Measurements from ENCODE around the gene IFT172. TPM values are rescaled to one million over a fixed set of nuclear protein-coding genes. Genes with fewer than 3 reads are reported as not detected.
"Not testable (repeated sequence)": the region's sequence is repeated elsewhere in the genome, so short reads cannot be mapped to it uniquely, and the experiment has no call there.

Gene IFT172, protein sequence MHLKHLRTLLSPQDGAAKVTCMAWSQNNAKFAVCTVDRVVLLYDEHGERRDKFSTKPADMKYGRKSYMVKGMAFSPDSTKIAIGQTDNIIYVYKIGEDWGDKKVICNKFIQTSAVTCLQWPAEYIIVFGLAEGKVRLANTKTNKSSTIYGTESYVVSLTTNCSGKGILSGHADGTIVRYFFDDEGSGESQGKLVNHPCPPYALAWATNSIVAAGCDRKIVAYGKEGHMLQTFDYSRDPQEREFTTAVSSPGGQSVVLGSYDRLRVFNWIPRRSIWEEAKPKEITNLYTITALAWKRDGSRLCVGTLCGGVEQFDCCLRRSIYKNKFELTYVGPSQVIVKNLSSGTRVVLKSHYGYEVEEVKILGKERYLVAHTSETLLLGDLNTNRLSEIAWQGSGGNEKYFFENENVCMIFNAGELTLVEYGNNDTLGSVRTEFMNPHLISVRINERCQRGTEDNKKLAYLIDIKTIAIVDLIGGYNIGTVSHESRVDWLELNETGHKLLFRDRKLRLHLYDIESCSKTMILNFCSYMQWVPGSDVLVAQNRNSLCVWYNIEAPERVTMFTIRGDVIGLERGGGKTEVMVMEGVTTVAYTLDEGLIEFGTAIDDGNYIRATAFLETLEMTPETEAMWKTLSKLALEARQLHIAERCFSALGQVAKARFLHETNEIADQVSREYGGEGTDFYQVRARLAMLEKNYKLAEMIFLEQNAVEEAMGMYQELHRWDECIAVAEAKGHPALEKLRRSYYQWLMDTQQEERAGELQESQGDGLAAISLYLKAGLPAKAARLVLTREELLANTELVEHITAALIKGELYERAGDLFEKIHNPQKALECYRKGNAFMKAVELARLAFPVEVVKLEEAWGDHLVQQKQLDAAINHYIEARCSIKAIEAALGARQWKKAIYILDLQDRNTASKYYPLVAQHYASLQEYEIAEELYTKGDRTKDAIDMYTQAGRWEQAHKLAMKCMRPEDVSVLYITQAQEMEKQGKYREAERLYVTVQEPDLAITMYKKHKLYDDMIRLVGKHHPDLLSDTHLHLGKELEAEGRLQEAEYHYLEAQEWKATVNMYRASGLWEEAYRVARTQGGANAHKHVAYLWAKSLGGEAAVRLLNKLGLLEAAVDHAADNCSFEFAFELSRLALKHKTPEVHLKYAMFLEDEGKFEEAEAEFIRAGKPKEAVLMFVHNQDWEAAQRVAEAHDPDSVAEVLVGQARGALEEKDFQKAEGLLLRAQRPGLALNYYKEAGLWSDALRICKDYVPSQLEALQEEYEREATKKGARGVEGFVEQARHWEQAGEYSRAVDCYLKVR (N-terminal part only)
- 100 to 1,000 TPM in 1 of 4 donors, 10 to 100 TPM in 3; 35.9 to 142 (median 89.3) TPM for polyA plus RNA-seq
- long read RNA-seq, donor 1 = 0 reads
- long read RNA-seq, donor 2, full-length matches to known transcripts = 1 of 1 reads
- long read RNA-seq, donor 2, partial matches to known transcripts = 0 of 1 reads
- long read RNA-seq, donor 2, other reads (novel, unspliced or antisense) = 0 of 1 reads
- long read RNA-seq, donor 3, partial matches to known transcripts = 10 of 10 reads
- long read RNA-seq, donor 3, other reads (novel, unspliced or antisense) = 0 of 10 reads
- long read RNA-seq, donor 4 = 0 reads
- long read RNA-seq, donor 5 = 0 reads
- long read RNA-seq, donor 6 = 0 reads
- long read RNA-seq, donor 7 = 0 reads
- long read RNA-seq, donor 8 = 0 reads
- long read RNA-seq, donor 9, partial matches to known transcripts = 0 of 1 reads
- long read RNA-seq, donor 9, other reads (novel, unspliced or antisense) = 0 of 1 reads
- long read RNA-seq, donor 10 = 0 reads

- Histone ChIP-seq H3K4me3 (ENCODE audit: low read depth in 1 of 3, low read length in 3 of 3) (peak within 1 kb of the TSS in 2 of 3 donors; percentile 33 to 63), H3K36me3 (ENCODE audit: control insufficient read depth in 3 of 3, insufficient read depth in 2 of 3, low read depth in 1 of 3, low read length in 3 of 3) (peaks cover 0 to under 1% (median 0%) of the 10 kb centered on the region in 3 donors), H3K9me3 (ENCODE audit: control insufficient read depth in 2 of 2, insufficient read depth in 1 of 2, low read depth in 1 of 2, low read length in 1 of 2) (no peaks in the 10 kb centered on the region), H3K27me3 (ENCODE audit: control insufficient read depth in 3 of 3, insufficient read depth in 3 of 3, low read length in 3 of 3) (peaks cover 0 to 23% (median 0%) of the 10 kb centered on the region in 3 donors), H3K27ac (ENCODE audit: low read depth in 1 of 3, low read length in 2 of 3) (peak within 1 kb of the TSS; percentile 5 to 70 (median 59)), H3K4me1 (ENCODE audit: control insufficient read depth in 3 of 3, insufficient read depth in 2 of 3, low read depth in 1 of 3, low read length in 2 of 3) (peaks cover 0 to 11% (median 0%) of the 10 kb centered on the region in 3 donors)
- FAIRE-seq (no peak), DNase-seq (peak; percentile 100)
- WGBS, 3 donors = 8% methylated on average over 41 to 43 of the region's 43 CpGs
Observed at GRCh38 chr2:27489498-27490397, at the start of gene IFT172. Gene IFT172, minus strand, starts transcription at chr2:27489743. Its CDS starts 90 bp downstream, at chr2:27489653.

DNA sequence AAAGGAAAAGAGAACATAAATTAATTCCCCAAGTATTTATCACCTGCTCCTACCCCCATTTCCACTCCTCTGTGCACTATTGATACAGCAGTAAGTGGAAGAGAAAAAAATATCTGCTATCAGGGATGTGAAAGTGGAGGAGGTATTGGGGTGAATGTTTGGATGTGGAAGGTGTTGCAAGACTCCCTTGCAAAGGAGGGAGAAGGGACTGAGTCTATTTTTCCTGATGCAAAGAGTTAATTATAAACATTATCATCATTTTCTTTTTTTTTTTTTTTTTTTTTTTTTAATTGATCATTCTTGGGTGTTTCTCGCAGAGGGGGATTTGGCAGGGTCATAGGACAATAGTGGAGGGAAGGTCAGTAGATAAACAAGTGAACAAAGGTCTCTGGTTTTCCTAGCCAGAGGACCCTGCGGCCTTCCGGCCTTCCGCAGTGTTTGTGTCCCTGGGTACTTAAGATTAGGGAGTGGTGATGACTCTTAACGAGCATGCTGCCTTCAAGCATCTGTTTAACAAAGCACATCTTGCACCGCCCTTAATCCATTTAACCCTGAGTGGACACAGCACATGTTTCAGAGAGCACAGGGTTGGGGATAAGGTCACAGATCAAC lies 49.4 kb upstream of the IFT172 start:
- not testable (repeated sequence) for H3K4me1 ChIP-seq (ENCODE audit: control insufficient read depth in 3 of 3, insufficient read depth in 2 of 3, low read depth in 1 of 3, low read length in 2 of 3); DNase-seq; H3K27ac ChIP-seq (ENCODE audit: low read depth in 1 of 3, low read length in 2 of 3); H3K27me3 ChIP-seq (ENCODE audit: control insufficient read depth in 3 of 3, insufficient read depth in 3 of 3, low read length in 3 of 3); H3K9me3 ChIP-seq (ENCODE audit: control insufficient read depth in 2 of 2, insufficient read depth in 1 of 2, low read depth in 1 of 2, low read length in 1 of 2); H3K4me3 ChIP-seq (ENCODE audit: low read depth in 1 of 3, low read length in 3 of 3); H3K36me3 ChIP-seq (ENCODE audit: control insufficient read depth in 3 of 3, insufficient read depth in 2 of 3, low read depth in 1 of 3, low read length in 3 of 3); FAIRE-seq
- 31 to 63% (median 46%) methylated on average over 3 to 4 of the region's 6 CpGs for WGBS, 3 donors

- no peak for DNase-seq
- Histone ChIP-seq H3K27me3 (ENCODE audit: control insufficient read depth in 3 of 3, insufficient read depth in 3 of 3, low read length in 3 of 3) (peaks cover 0 to 9% (median 0%) of the 10 kb centered on the region in 3 donors), H3K4me1 (ENCODE audit: control insufficient read depth in 3 of 3, insufficient read depth in 2 of 3, low read depth in 1 of 3, low read length in 2 of 3) (no peaks in the 10 kb centered on the region), H3K36me3 (ENCODE audit: control insufficient read depth in 3 of 3, insufficient read depth in 2 of 3, low read depth in 1 of 3, low read length in 3 of 3) (no peaks in the 10 kb centered on the region), H3K4me3 (ENCODE audit: low read depth in 1 of 3, low read length in 3 of 3) (no peak overlapping the region), H3K9me3 (ENCODE audit: control insufficient read depth in 2 of 2, insufficient read depth in 1 of 2, low read depth in 1 of 2, low read length in 1 of 2) (no peaks in the 10 kb centered on the region), H3K27ac (ENCODE audit: low read depth in 1 of 3, low read length in 2 of 3) (no peak overlapping the region)
- WGBS, 3 donors = 54 to 65% (median 62%) methylated on average over 4 of the region's 4 CpGs
- FAIRE-seq = no peak
Observed at GRCh38 chr2:27537287-27537686, 47.7 kb upstream of the IFT172 start.

- H3K27ac ChIP-seq (ENCODE audit: low read depth in 1 of 3, low read length in 2 of 3) = no peak overlapping the region
- WGBS, 3 donors = 84 to 94% (median 92%) methylated on average over 2 of the region's 2 CpGs
- peaks cover 0 to 4% (median 0%) of the 10 kb centered on the region in 3 donors for H3K27me3 ChIP-seq (ENCODE audit: control insufficient read depth in 3 of 3, insufficient read depth in 3 of 3, low read length in 3 of 3)
- DNase-seq (no peak), FAIRE-seq (no peak)
- H3K4me1 ChIP-seq (ENCODE audit: control insufficient read depth in 3 of 3, insufficient read depth in 2 of 3, low read depth in 1 of 3, low read length in 2 of 3) = no peaks in the 10 kb centered on the region
- no peaks in the 10 kb centered on the region for H3K9me3 ChIP-seq (ENCODE audit: control insufficient read depth in 2 of 2, insufficient read depth in 1 of 2, low read depth in 1 of 2, low read length in 1 of 2)
- H3K36me3 ChIP-seq (ENCODE audit: control insufficient read depth in 3 of 3, insufficient read depth in 2 of 3, low read depth in 1 of 3, low read length in 3 of 3) = no peaks in the 10 kb centered on the region
- no peak overlapping the region for H3K4me3 ChIP-seq (ENCODE audit: low read depth in 1 of 3, low read length in 3 of 3)
Observed at GRCh38 chr2:27531983-27532382, 42.4 kb upstream of the IFT172 start.

GRCh38 chr2:27527182-27527581 lies 37.6 kb upstream of the IFT172 start:
- H3K27me3 ChIP-seq (ENCODE audit: control insufficient read depth in 3 of 3, insufficient read depth in 3 of 3, low read length in 3 of 3) = no peaks in the 10 kb centered on the region
- WGBS, 3 donors = 38 to 66% (median 50%) methylated on average over 3 of the region's 3 CpGs
- no peaks in the 10 kb centered on the region for H3K36me3 ChIP-seq (ENCODE audit: control insufficient read depth in 3 of 3, insufficient read depth in 2 of 3, low read depth in 1 of 3, low read length in 3 of 3)
- DNase-seq (no peak), FAIRE-seq (no peak)
- H3K4me1 ChIP-seq (ENCODE audit: control insufficient read depth in 3 of 3, insufficient read depth in 2 of 3, low read depth in 1 of 3, low read length in 2 of 3) = no peaks in the 10 kb centered on the region
- H3K27ac ChIP-seq (ENCODE audit: low read depth in 1 of 3, low read length in 2 of 3) = no peak overlapping the region
- no peaks in the 10 kb centered on the region for H3K9me3 ChIP-seq (ENCODE audit: control insufficient read depth in 2 of 2, insufficient read depth in 1 of 2, low read depth in 1 of 2, low read length in 1 of 2)
- H3K4me3 ChIP-seq (ENCODE audit: low read depth in 1 of 3, low read length in 3 of 3) = no peak overlapping the region

DNA sequence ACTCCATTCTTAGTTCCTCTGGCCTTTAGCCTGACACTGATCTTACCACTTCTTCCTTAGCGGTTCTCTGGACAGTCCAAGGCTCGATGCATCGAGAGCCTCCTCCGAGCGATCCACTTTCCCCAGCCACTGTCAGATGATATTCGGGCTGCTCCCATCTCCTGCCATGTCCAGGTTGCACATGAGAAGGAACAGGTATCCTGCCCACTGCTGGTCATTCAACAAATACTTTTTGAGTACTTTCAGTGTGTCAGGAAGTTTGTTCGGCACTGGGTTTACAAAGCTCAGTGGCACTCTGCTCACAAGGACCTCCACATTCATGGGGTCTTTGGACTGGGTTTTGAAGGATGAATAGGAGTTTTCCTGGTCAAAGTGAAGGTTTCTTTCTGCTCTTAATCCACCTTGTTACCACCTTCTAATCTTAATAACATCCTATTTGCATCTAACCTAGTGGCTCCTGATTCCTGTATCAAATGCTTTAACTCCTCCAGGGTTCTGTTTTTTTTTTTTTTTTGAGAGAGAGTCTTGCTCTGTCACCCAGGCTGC lies 32.9 kb upstream of the IFT172 start:
- no peak overlapping the region for H3K27ac ChIP-seq (ENCODE audit: low read depth in 1 of 3, low read length in 2 of 3)
- WGBS, 3 donors = 86 to 89% (median 89%) methylated on average over 7 of the region's 7 CpGs
- H3K4me1 ChIP-seq (ENCODE audit: control insufficient read depth in 3 of 3, insufficient read depth in 2 of 3, low read depth in 1 of 3, low read length in 2 of 3) = no peaks in the 10 kb centered on the region
- peak in 1 of 2 donors; percentile 10 for DNase-seq
- H3K36me3 ChIP-seq (ENCODE audit: control insufficient read depth in 3 of 3, insufficient read depth in 2 of 3, low read depth in 1 of 3, low read length in 3 of 3) = no peaks in the 10 kb centered on the region
- H3K27me3 ChIP-seq (ENCODE audit: control insufficient read depth in 3 of 3, insufficient read depth in 3 of 3, low read length in 3 of 3) = no peaks in the 10 kb centered on the region
- FAIRE-seq = no peak
- H3K4me3 ChIP-seq (ENCODE audit: low read depth in 1 of 3, low read length in 3 of 3) = no peak overlapping the region
- H3K9me3 ChIP-seq (ENCODE audit: control insufficient read depth in 2 of 2, insufficient read depth in 1 of 2, low read depth in 1 of 2, low read length in 1 of 2) = no peaks in the 10 kb centered on the region
